Epithelial cell of esophagus (primary cell): ENCODE data around the gene GNB1.

Experiments
- DNase-seq: peaks from one replicate; pipeline ENCODE4 v3.0.0; 2010; ENCODE audit warnings: low read depth
- H3K4me3 ChIP-seq: 2 replicates; pipeline ENCODE4 v1.5.1; 2011; ENCODE audit warnings: mild to moderate bottlenecking, low read length, control low read depth
- TF ChIP-seq, protein P1 (sequence below): IDR thresholded peaks from 2 replicates; pipeline ENCODE4 v1.5.1; 2011; ENCODE audit warnings: low read depth, mild to moderate bottlenecking, low read length, control low read depth, inconsistent platforms; ENCODE audit not compliant: insufficient read depth; ENCODE audit errors: missing control alignments

Gene GNB1

DNA sequence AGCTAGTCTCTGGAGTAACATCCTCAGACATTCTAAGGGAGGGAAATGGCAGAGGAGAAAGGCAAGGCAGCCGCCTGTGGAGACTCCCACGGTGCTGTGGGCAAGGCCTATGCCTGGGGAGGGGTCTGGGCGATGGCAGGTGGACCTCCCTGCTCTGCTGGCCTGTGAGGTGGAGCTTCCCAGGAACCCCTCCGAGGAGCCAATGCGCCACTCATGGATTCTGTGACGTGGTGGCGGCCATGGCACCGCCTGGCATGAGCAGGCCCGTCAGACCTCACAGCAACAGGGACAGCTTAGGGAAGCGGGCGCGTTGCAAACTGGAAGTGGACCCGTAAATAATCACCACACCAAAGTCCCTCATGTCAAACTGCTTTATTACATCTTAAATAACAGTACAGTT is 106.0 kb downstream of the GNB1 start:
- TF ChIP-seq, protein P1, sequence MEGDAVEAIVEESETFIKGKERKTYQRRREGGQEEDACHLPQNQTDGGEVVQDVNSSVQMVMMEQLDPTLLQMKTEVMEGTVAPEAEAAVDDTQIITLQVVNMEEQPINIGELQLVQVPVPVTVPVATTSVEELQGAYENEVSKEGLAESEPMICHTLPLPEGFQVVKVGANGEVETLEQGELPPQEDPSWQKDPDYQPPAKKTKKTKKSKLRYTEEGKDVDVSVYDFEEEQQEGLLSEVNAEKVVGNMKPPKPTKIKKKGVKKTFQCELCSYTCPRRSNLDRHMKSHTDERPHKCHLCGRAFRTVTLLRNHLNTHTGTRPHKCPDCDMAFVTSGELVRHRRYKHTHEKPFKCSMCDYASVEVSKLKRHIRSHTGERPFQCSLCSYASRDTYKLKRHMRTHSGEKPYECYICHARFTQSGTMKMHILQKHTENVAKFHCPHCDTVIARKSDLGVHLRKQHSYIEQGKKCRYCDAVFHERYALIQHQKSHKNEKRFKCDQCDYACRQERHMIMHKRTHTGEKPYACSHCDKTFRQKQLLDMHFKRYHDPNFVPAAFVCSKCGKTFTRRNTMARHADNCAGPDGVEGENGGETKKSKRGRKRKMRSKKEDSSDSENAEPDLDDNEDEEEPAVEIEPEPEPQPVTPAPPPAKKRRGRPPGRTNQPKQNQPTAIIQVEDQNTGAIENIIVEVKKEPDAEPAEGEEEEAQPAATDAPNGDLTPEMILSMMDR: no peak
- no peak overlapping the region for H3K4me3 ChIP-seq
- no peak for DNase-seq

DNA sequence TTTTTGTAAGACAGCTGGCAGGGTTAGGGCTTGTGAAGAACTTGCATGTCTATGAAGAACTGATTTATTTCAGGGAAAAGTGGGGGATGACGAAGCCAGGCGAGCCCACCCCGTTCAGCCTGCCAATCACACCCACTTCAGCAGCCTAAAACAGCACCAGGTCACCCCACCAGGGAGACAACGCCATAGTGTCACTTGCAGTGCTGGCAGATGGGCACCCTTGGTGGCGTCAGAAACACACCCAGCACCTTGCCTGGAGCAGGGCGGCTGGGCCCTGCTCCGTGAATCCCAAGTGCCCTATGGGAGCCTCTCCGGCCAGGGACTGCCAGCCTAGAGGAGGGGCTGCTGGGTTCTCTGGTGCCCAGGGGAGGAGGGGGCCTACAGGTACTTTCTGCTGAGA is 107.6 kb downstream of the GNB1 start:
- TF ChIP-seq, protein P1: no peak
- DNase-seq: no peak
- no peak overlapping the region for H3K4me3 ChIP-seq

DNA sequence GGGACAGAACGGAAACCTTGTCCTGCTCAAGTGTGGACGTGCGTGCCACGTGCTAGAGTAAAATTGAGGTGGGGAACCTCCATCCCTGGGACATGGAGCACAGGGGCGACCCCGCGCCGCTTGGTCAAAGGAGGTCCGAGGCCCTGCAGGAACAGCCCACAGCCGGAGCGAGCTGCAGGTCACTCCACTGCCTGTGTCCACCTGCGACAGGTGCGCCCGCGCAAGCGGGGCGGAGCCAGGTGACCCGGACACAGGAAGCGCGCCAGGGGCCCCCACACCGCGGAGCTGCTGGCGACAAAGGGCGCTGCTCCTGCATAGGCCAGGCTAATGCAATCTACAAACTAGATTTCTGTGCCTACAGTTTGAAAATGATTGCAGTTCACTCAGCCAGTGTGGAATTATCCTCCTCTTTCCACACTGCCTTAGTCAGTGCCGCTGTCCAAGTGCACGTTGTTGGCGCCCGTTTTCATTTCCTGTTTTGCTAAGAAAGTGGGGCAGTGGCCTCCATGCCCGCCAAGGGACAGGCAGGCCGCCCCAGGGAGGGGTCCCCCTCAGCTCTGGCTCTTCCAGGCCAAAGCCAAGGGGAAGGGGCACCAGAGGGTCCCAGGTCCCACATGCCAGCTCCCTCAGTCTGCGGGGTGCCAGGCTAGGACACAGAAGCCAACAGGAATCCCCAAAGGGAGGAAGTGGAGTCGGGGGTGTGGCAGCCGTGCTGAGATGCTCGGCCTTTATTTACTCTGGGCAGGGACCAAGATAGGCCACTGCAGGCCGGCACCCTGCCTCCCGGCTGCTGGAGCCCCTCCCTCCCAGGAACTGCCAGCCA is 108.3 kb downstream of the GNB1 start:
- TF ChIP-seq, protein P1: no peak
- peak overlapping the region; percentile 5 for H3K4me3 ChIP-seq
- DNase-seq: peak; percentile 69

DNA sequence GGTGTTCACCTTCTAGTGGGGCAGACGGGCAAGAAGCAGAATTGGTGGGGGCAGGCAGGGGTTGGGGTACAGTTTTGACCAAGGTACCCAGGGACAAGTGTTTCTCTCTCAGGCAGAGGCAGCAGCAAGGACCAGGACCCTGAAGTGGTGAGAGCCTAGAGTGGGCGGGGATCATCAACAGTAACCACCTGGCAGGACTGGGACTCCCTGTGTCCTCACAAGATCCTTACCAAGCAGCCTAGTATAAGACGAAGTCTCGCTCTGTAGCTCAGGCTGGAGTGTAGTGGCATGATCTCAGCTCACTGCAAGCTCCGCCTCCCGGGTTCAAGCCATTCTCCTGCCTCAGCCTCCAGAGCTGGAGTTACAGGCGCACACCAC is 109.4 kb downstream of the GNB1 start:
- no peak overlapping the region for H3K4me3 ChIP-seq
- TF ChIP-seq, protein P1: no peak
- DNase-seq: no peak

DNA sequence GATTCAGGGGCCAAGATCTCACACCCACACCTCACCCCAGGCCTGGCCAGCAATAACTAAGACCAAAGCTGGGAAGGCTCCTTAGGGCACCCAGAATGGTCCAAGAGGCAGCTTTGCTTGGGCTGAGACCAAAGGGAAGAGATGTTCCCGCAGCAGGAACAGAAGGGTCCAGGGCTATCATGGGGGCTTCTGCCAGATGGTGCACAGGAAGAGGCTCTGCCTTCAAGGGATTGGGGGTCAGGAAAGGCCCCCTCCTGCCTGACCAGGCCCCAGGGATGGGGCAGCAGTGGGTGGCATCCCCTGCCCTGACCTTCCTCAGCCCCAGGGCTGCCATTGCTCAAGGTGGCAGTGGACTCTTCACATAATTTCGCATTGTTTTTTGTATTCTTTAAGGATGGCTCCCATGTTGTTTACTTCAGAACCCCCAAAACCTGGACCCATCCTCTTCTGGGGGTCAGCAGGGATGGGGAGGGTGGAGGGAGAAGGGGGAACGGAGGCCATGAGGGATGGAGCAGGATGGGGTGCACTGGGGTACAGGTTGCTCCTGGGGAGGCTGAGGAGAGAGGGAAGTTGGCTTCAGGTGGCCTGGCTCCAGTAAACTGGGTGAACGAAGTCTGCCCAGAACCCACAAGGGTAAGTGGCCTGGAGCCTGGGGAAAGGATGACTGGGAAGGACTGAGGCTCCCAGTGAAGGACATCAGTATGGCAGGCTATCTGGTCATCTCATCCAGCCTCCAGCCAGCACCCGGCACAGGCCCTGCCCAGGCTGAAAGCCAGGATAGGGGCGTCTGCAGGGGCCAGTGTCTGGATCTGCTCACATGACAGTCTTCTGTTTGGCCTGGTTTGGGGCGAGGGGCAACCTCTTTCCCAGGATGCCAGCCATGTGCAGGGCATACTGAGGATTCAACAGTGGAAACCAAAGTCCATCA is 110.0 kb downstream of the GNB1 start:
- no peak overlapping the region for H3K4me3 ChIP-seq
- TF ChIP-seq, protein P1: no peak
- DNase-seq: no peak

DNA sequence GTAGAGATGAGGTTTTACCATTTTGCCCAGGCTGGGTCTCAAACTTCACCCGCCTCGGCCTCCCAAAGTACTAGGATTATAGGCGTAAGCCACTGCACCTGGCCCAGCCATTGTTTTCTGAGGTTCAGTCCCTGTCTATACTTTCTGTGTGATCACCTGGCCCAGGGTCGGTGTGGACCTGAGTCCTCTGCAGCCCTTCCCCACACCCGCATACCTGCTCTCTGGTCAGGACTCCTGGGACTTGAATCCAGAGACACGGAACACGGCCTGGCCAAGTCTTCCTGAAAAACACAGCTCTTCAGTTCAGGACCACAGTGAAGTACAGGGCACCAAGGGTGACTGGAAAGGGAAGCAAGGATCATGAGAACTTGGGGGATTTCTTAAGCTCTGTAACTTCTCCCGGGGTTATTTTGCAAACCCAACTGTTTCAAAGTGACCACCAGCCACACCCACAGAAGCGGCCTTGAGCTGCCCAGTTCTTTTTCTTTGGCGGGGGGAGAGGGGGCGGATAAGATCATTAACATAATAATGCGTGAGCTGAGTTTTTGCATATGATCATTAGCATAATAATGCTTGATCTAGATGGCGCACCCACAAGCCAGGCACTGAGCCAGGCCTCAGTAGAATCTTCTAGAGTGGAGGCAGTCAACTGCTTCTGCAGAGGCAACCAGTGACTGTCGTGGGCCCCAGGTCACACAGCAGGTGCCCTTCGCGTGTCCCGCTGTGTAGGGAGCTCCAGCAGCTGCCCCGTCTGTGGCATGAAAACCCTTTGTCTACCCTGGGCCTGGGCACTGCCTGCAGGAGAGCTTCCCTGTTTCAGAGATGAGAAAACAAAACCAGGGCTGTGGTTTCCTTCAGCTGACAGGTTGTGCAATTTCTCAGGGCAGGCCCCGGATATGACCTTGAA is 110.9 kb downstream of the GNB1 start:
- DNase-seq: peak; percentile 34
- no peak overlapping the region for H3K4me3 ChIP-seq
- TF ChIP-seq, protein P1: no peak
